ENCODE measurements around the gene FRMD7.

GRCh38 chrX:132044953-132045352, 82.9 kb downstream of the FRMD7 start:
- TF ChIP-seq EZH2phosphoT487 (IDR thresholded peaks at IDR 0.05; ENCODE audit: borderline replicate concordance) = no peak
- TF ChIP-seq, protein P1, sequence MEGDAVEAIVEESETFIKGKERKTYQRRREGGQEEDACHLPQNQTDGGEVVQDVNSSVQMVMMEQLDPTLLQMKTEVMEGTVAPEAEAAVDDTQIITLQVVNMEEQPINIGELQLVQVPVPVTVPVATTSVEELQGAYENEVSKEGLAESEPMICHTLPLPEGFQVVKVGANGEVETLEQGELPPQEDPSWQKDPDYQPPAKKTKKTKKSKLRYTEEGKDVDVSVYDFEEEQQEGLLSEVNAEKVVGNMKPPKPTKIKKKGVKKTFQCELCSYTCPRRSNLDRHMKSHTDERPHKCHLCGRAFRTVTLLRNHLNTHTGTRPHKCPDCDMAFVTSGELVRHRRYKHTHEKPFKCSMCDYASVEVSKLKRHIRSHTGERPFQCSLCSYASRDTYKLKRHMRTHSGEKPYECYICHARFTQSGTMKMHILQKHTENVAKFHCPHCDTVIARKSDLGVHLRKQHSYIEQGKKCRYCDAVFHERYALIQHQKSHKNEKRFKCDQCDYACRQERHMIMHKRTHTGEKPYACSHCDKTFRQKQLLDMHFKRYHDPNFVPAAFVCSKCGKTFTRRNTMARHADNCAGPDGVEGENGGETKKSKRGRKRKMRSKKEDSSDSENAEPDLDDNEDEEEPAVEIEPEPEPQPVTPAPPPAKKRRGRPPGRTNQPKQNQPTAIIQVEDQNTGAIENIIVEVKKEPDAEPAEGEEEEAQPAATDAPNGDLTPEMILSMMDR (conservative IDR thresholded peaks at IDR 0.05; ENCODE audit: low read length) = no peak
